HG03066 (cell line): ENCODE measurements around the gene AMOTL2.

Experiments used
- ATAC-seq: cut with Tn5 transposase; IDR thresholded peaks from one replicate; pipeline ENCODE4 v1.9.1; 2021; ENCODE audit warnings: low read depth; ENCODE audit not compliant: unreplicated experiment

The AMOTL2 gene

DNA sequence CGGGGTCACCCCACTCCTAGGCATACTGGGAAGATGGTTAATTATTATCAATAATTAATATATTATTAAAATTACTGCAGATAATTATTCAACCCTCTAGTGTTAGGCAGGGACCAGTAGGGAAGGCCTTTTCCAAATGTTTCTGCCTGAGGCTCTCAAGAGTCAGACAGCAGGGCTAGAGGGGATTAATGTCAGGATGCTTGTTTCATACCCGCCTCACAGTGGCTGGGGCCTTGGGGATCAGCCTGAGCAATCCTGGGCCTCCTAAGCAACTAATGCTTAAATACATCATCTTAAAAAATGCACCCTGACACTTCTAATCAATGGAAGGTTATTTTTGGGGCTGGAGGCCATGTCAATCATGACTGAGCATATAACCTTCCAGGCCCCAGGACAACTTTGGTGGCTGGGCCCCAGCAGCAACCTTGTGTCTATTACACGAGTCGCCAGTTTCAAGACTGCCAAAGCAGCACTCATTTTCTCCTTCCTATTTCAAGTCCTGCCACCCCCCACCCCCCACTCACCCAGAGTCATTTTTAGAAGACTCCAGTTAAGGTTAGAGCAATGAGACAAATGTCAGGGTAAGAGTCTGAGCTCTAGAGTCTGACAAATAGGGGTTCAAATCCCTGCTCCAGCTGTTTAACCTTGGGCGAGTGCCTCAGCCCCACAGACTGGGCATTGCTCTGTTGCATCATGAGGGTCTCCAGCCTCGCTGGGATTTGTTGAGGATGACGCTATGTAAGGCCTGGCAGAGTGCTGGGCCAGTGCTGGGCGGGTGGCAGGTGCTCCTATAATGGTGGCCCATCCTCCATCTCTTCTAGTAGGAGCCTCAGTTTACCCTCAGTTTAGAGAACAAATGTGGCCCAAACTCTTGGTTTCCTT lies 6.1 kb downstream of the AMOTL2 start:
- ATAC-seq: no peak

DNA sequence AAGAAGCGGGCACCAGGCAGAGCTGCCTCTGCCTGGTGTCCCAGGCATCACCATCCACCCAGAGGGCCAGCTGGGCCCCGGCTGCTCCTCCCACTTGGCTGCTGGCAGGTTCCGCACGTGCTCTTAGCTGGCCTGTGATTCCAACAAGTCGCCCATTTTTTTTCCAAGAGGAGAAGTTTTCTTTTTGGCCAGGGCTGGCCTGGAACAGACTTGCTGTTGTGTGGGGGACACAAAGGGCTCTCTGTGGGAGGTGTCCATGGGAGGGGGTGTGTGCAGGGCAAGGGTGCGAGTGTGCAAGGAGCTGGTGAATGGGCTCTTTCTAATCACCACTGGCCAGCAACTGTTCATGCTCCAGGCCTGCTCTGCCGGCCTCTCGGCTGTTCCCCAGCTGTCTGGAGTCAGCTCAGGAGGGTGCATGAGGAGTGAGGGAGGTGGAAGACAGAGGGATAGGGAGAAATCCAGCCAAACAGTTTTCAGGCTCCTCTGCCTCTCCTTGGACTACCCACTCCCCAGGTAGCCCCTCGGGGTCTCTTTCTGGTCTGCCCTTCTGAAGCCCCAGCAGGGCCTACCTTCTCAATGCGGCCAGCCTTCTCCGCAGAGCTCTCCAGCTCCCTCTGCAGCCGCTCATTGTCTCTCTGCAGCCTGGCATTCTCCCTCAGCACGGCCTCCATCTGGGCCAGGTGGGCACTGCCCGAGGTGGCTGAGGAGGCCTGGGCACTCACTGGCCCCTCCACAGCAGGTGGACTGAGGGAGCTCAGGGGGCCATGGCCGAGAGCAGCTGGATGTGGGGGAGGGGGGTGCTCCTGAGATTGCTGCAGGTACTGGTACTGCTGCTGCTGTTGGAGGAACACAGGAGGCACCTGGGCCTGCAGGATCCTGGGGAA lies 7.1 kb downstream of the AMOTL2 start:
- no peak for ATAC-seq

- ATAC-seq: no peak
Observed at GRCh38 chr3:134366221-134366927, 7.9 kb downstream of the AMOTL2 start.

DNA sequence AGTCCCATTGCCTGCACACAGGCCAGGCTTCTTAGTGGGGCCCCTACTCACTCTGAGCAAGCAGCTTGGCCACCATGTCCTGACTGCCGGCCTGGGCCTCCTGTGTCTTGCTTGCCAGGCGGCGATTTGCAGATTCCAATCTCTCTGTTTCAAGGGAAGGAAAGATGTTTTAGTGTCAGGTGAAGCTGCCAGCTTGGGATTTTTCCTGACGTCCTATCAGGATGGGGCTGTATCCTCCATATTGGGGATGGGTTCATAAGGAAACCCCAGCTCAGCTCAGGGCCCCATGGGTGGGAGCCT lies 8.5 kb downstream of the AMOTL2 start:
- no peak for ATAC-seq

DNA sequence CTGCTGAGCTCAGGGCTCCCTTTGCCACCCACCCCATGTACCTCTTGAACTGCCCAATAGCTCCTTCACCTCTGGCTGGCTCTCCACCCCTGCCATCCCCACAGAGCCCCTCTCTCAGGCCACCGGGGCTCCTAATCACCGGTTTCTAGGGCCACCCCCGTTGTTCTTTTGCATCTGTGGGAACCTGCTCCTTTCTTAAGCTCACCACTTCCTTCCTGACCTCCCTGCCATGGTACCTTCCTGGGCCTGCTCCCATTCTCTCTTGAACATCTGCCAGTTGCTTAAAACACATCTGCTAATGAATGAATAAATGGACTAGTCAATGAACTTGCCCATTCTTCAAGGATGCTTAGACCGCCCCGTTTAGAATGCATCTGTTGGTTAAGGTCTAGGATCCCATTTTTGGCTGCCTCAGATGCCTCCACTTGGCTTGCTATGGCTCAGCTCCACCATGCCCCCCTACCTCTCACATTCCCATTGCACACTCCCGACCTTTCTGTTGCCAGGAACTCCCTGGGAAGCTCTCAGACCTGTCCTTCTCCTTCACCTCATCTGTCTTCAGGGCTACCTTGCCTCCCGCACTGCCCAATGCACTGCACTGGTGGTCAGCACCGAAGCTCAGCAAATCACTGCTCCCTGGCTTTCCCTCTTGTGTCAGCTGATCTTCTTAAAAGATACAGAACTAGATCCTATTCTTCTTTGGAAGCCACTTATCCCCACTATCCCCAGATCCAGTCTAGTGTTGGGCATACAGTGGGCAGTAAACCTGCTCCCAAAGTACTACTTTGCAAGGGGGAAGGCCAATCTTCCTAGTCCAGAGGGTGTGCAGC lies 9.1 kb downstream of the AMOTL2 start:
- ATAC-seq: no peak

DNA sequence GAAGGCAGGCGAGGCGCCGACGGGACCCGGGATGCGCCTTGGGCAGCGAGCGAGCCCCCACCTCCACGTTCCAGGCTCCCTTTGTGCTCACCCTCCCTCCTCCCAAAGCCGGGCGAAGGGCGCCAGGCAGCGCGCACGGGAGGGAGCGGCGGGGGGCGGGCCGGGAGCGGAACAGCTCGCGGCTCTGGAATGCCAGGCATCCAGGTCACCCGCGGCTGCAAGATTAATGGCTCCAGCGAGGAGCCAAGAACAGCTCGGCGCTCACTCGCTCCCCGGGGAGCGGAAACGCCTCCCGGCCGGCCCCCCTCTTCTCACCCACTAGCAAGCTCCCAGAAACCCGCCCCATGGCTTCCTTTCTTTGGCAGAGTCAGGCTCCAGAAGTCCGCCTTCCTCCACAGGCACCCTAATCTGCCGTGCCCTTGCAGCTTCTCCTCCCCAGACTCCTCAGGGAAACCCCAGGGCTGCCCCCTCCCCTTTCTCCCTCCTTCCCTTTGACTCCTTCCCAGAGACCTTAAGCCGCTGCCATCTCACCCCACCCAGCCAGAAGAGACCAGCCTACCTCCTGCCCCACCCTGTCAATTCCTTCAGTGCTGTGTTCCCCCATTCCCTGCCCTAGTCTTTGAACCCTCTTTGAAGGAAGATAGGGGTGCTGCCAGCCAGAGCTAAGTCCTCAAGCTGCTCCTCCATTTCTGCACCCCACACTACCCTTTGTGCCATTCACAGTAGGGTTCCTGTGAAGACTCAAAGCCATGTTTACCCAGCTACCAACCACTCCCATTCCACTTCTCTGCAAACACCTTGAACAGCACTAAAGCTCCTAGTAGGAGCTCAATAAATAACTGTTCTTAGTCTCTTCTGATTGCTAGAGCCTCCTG lies 9.9 kb downstream of the AMOTL2 start:
- ATAC-seq: no peak

- ATAC-seq: no peak
Observed at GRCh38 chr3:134363381-134363755, 10.9 kb downstream of the AMOTL2 start.

GRCh38 chr3:134362670-134363380 lies 11.4 kb downstream of the AMOTL2 start:
- ATAC-seq: no peak

DNA sequence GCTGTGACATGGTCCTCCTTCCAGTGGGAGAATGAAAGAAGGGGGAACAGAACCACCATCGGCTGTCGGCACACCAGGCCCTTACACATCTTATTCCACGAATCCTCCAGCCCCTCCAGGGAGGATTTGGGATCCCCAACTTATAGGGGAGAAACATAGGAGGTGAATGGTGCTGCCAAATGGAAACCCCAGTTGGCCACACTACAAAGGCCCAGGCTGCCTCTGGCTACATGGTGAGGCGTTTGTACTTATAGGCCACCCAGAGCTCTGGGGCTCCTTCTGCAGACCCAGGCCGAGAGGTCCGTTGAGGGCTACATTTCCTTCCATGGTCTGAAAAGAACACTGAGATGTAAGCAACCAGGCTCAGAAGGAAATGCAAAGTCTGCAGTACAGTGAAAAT lies 12.0 kb downstream of the AMOTL2 start:
- no peak for ATAC-seq

GRCh38 chr3:134361162-134361835 lies 12.9 kb downstream of the AMOTL2 start:
- ATAC-seq: no peak

DNA sequence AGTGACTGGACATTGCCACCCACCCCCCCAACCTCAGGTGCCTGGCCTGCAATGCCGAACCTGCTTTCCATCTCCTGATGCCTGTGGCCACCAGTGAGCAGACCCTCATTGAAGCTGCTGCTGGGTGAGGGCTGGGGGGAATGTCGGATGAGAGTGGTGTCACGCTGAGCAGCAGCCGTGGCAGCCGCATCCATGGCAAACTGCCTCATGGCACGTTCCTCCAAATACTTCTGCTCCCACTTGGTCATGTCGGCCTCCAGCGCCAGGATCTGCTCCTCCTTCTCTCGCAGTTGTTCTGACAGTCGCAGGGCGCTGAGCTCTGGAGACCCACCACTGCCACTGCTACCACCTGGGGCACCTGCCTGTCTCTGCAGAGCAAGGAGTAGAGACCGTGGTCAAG lies 14.2 kb downstream of the AMOTL2 start:
- ATAC-seq: no peak

GRCh38 chr3:134359121-134360010 lies 14.9 kb downstream of the AMOTL2 start:
- ATAC-seq: no peak

DNA sequence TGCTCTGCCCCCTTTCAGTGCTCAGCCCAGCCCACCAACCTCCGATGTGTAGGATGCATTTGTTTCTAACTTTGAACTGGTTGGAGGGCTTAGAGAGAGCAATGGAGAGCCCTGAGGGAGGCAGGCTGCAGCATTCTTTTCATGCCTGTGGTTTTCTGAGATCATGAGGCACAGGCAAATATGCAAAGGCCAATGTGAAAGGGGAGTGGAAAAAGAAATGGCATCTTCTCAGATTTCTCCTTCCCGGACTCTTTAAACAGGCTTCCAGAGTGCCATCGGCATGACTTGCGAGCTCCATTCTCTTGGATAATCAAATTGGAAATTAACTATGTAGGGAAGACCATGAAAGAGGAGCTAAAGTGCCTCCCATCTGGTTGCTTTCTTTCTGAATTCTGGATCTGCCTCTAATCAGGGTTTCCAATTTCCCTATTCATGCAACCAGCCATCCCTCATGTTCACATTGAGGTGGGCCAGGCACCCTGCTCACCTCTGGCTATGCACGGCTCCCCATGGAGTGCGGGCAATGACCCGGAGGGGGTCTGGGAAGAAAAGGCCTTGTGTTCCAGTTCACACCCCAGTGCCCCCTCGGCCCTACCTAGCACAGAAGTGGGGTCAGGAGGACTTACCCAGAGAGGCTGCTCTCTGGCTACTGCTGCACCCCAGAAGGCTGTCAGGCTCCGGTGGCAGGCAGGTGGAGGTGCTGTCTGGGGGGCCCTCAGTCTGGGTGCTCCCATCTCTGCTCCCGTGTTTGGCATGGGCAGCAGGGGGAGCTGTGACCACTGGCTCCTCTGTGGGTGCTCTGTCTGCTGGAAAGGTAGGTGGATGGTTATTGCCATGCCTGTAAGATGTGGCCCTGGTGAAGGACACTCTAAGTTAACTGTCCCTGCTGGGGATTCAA lies 16.1 kb downstream of the AMOTL2 start:
- ATAC-seq: no peak

DNA sequence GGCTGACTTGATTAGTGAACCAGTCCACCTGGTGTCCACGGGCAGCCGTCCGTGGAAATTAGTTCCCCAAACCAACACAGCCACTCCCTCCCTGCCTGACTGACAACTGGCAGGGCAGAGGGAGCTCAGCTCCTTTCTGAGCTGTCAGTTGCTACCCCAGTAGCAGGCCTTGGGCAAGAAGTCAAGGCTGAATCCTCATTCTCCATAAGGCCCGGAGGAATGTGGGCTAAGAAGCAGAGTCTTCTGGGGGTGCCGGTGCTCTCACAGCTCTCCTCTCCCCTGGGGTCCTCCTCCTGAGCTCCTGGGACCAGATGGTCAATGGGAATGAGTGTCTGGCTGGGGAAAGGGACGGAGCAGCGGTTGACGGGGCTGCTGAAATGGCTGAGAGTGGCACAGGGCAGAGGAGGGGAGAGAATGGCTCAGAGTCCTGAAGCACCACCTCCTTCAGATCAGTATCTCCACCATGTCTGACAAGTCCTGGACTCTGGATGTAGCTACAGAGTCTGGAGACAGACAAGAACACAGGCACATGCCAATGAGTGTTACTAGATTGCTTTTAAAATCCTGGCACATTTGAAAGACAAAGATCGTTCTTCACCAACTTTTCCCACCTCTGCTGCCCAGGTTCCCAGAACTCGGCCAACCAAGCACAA lies 16.9 kb downstream of the AMOTL2 start:
- ATAC-seq: no peak

DNA sequence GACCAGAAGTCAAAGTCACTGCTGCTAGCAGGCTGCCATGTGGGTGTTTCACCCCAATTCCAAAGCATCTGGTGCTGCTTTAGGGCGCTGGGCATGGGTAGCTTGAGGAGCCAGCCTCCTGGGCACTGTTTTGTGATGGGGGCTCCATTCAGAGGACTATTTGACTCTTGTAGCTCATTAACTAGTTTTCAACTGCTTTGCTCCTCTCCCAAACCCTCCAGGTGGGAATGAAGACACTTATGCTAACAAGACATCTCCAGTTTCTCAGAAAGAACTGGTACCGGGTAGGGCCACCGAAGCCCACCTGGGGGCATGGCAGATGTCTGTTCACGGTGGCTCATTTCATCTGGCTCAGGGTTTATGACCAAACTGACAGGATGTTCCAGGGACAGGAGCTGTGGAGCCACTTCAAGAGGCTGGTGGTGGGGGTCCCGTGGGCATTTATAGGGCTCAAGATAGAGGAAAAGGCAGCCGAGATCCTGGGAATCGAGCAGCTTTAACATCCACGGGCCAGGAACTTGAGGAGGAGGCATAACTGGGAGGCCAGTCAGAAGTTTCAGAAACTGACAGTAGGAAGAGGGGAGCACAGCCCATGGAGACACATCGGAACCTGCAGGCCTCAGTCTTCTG lies 17.7 kb downstream of the AMOTL2 start:
- ATAC-seq: no peak
